Neuron (in vitro differentiated cells): ENCODE data around the gene TMEM139.
"Not testable (repeated sequence)": the region's sequence is repeated elsewhere in the genome, so short reads cannot be mapped to it uniquely, and the experiment has no call there.

Experiments
- H2AFZ ChIP-seq: one replicate; pipeline ENCODE4 v1.6.1; 2013; ENCODE audit warnings: low read depth, mild to moderate bottlenecking, inconsistent platforms, low read length, moderate library complexity
- H3K27me3 ChIP-seq: one replicate; pipeline ENCODE4 v1.6.1; 2013; ENCODE audit warnings: low read length; ENCODE audit not compliant: insufficient read depth
- H3K36me3 ChIP-seq: one replicate; pipeline ENCODE4 v1.6.1; 2013; ENCODE audit warnings: low read length; ENCODE audit not compliant: insufficient read depth
- H3K4me1 ChIP-seq: one replicate; pipeline ENCODE4 v1.6.1; 2013; ENCODE audit warnings: low read length; ENCODE audit not compliant: insufficient read depth
- H3K4me3 ChIP-seq: 2 replicates; pipeline ENCODE4 v1.5.1; 2013; ENCODE audit warnings: mild to moderate bottlenecking, low read length, moderate library complexity
- H3K9me3 ChIP-seq: one replicate; pipeline ENCODE4 v1.6.1; 2013; ENCODE audit warnings: low read length

TMEM139 gene

GRCh38 chr7:143286522-143286890 is 1.7 kb downstream of the TMEM139 start:
- Histone ChIP-seq H3K36me3 (peaks cover 10% of the 10 kb centered on the region), H3K4me3 (no peak overlapping the region), H3K27me3 (no peaks in the 10 kb centered on the region), H3K9me3 (no peaks in the 10 kb centered on the region), H2AFZ (no peak overlapping the region), H3K4me1 (peaks cover 18% of the 10 kb centered on the region)

GRCh38 chr7:143287339-143287934 is 2.7 kb downstream of the TMEM139 start:
- Histone ChIP-seq H3K4me3 (peak overlapping the region; percentile 94), H2AFZ (peak overlapping the region; percentile 80), H3K36me3 (peaks cover 18% of the 10 kb centered on the region), H3K27me3 (no peaks in the 10 kb centered on the region), H3K4me1 (peaks cover 18% of the 10 kb centered on the region), H3K9me3 (no peaks in the 10 kb centered on the region)

- H3K4me3 ChIP-seq, result peak within 1 kb of the TSS; percentile 94
- no peaks in the 10 kb centered on the region for H3K27me3 ChIP-seq
- peaks cover 24% of the 10 kb centered on the region for H3K36me3 ChIP-seq
- peaks cover 18% of the 10 kb centered on the region for H3K4me1 ChIP-seq
- H2AFZ ChIP-seq, result peak within 1 kb of the TSS; percentile 80
- H3K9me3 ChIP-seq, result no peaks in the 10 kb centered on the region
These were observed 3.4 kb downstream of the TMEM139 start, which contains the start of gene CASP2 for GRCh38 chr7:143287935-143288826. Gene CASP2, plus strand, starts transcription at chr7:143288351. Its CDS starts 105 bp downstream, at chr7:143288456.

- peaks cover 18% of the 10 kb centered on the region for H3K4me1 ChIP-seq
- H3K27me3 ChIP-seq, result no peaks in the 10 kb centered on the region
- no peaks in the 10 kb centered on the region for H3K9me3 ChIP-seq
- H3K4me3 ChIP-seq, result peak overlapping the region; percentile 94
- peaks cover 29% of the 10 kb centered on the region for H3K36me3 ChIP-seq
- H2AFZ ChIP-seq, result peak overlapping the region; percentile 80
These were observed 4.1 kb downstream of the TMEM139 start for GRCh38 chr7:143288836-143289235.

GRCh38 chr7:143289421-143289820 is 4.7 kb downstream of the TMEM139 start:
- no peak overlapping the region for H2AFZ ChIP-seq
- peaks cover 18% of the 10 kb centered on the region for H3K4me1 ChIP-seq
- H3K9me3 ChIP-seq, result no peaks in the 10 kb centered on the region
- H3K4me3 ChIP-seq, result peak overlapping the region; percentile 94
- H3K36me3 ChIP-seq, result peaks cover 34% of the 10 kb centered on the region
- no peaks in the 10 kb centered on the region for H3K27me3 ChIP-seq

- Histone ChIP-seq H3K4me1 (peaks cover 18% of the 10 kb centered on the region), H3K36me3 (peaks cover 39% of the 10 kb centered on the region), H3K4me3 (peak overlapping the region; percentile 94)
- not testable (repeated sequence) for H3K27me3 ChIP-seq, H3K9me3 ChIP-seq, H2AFZ ChIP-seq
These were observed 5.1 kb downstream of the TMEM139 start for GRCh38 chr7:143289888-143290287.

- Histone ChIP-seq H3K4me1 (peaks cover 18% of the 10 kb centered on the region), H3K4me3 (peak overlapping the region; percentile 14), H3K36me3 (peaks cover 43% of the 10 kb centered on the region), H2AFZ (no peak overlapping the region), H3K27me3 (no peaks in the 10 kb centered on the region), H3K9me3 (no peaks in the 10 kb centered on the region)
These were observed 5.5 kb downstream of the TMEM139 start for GRCh38 chr7:143290293-143290692.

- peaks cover 16% of the 10 kb centered on the region for H3K4me1 ChIP-seq
- no peaks in the 10 kb centered on the region for H3K9me3 ChIP-seq
- H3K4me3 ChIP-seq, result no peak overlapping the region
- H2AFZ ChIP-seq, result no peak overlapping the region
- H3K36me3 ChIP-seq, result peaks cover 66% of the 10 kb centered on the region
- no peaks in the 10 kb centered on the region for H3K27me3 ChIP-seq
These were observed 8.1 kb downstream of the TMEM139 start for GRCh38 chr7:143292876-143293275.

GRCh38 chr7:143295870-143296269 is 11.1 kb downstream of the TMEM139 start:
- H3K27me3 ChIP-seq, result no peaks in the 10 kb centered on the region
- H3K4me3 ChIP-seq, result no peak overlapping the region
- H3K36me3 ChIP-seq, result peaks cover 88% of the 10 kb centered on the region
- H3K9me3 ChIP-seq, result no peaks in the 10 kb centered on the region
- H3K4me1 ChIP-seq, result no peaks in the 10 kb centered on the region
- no peak overlapping the region for H2AFZ ChIP-seq

GRCh38 chr7:143296686-143297085 is 11.9 kb downstream of the TMEM139 start:
- Histone ChIP-seq H2AFZ (no peak overlapping the region), H3K27me3 (no peaks in the 10 kb centered on the region), H3K36me3 (peaks cover 90% of the 10 kb centered on the region), H3K4me3 (no peak overlapping the region), H3K4me1 (no peaks in the 10 kb centered on the region), H3K9me3 (no peaks in the 10 kb centered on the region)

GRCh38 chr7:143299346-143299745 is 14.6 kb downstream of the TMEM139 start:
- Histone ChIP-seq H2AFZ (no peak overlapping the region), H3K27me3 (no peaks in the 10 kb centered on the region), H3K36me3 (peaks cover 91% of the 10 kb centered on the region), H3K4me3 (no peak overlapping the region), H3K9me3 (no peaks in the 10 kb centered on the region), H3K4me1 (no peaks in the 10 kb centered on the region)

GRCh38 chr7:143299840-143300239 is 15.1 kb downstream of the TMEM139 start:
- Histone ChIP-seq H3K27me3 (no peaks in the 10 kb centered on the region), H3K9me3 (no peaks in the 10 kb centered on the region), H3K4me1 (no peaks in the 10 kb centered on the region), H2AFZ (no peak overlapping the region), H3K4me3 (no peak overlapping the region), H3K36me3 (peaks cover 91% of the 10 kb centered on the region)
